Kidney (tissue), 14 donors: ENCODE measurements around the gene SDK1. TPM values are rescaled to one million over a fixed set of nuclear protein-coding genes. Genes with fewer than 3 reads are reported as not detected.

ENCODE experiments used
- DNase-seq, 5 donors: peaks; one replicate each; pipeline ENCODE4 v3.0.0-alpha.2; 2013 to 2020
- FAIRE-seq: peaks from 2 replicates; lab custom pipeline; 2012; peaks lifted over from hg19 to GRCh38; lab: Jason Lieb, UNC
- H3K27ac ChIP-seq, 2 donors: one replicate each; pipeline ENCODE4 v1.7.0; 2013; ENCODE audit warnings: low read depth in 2 of 2, low read length in 2 of 2, inconsistent platforms in 1 of 2
- H3K27me3 ChIP-seq: one replicate; pipeline ENCODE4 v1.7.1; 2013; ENCODE audit warnings: low read length, inconsistent platforms; ENCODE audit not compliant: control insufficient read depth, insufficient read depth
- H3K36me3 ChIP-seq, 3 donors: one replicate each; pipeline versions ENCODE4 v1.7.0 to v1.7.1; 2013; ENCODE audit warnings: low read length in 3 of 3, control low read depth in 1 of 3, inconsistent platforms in 1 of 3; ENCODE audit not compliant: insufficient read depth in 3 of 3, control insufficient read depth in 2 of 3
- H3K4me1 ChIP-seq, 3 donors: one replicate each; pipeline versions ENCODE4 v1.7.0 to v1.7.1; 2013; ENCODE audit warnings: low read length in 3 of 3, inconsistent platforms in 1 of 3, low read depth in 1 of 3; ENCODE audit not compliant: control insufficient read depth in 2 of 3, insufficient read depth in 2 of 3
- H3K4me3 ChIP-seq, 3 donors: one replicate each; pipeline versions ENCODE4 v1.7.0 to v1.8.1; 2013; ENCODE audit warnings: low read length in 3 of 3, control low read depth in 1 of 3, inconsistent platforms in 1 of 3
- H3K9ac ChIP-seq, 3 donors: one replicate each; pipeline versions ENCODE4 v1.7.0 to v1.7.1; 2013; ENCODE audit warnings: low read length in 3 of 3, control low read depth in 1 of 3, inconsistent platforms in 1 of 3
- H3K9me3 ChIP-seq, 3 donors: one replicate each; pipeline versions ENCODE4 v1.7.0 to v1.7.1; 2013; ENCODE audit warnings: low read length in 3 of 3, control low read depth in 1 of 3, inconsistent platforms in 1 of 3; ENCODE audit not compliant: control insufficient read depth in 2 of 3, insufficient read depth in 1 of 3
- CTCF ChIP-seq: IDR thresholded peaks from 3 replicates; pipeline ENCODE4 v1.5.1; 2012; ENCODE audit warnings: mild to moderate bottlenecking, moderate library complexity, borderline replicate concordance; ENCODE audit not compliant: insufficient read depth; ENCODE audit errors: extremely low read depth
- intact Hi-C: fragments of 100-400 bp; cut with DNase I; formaldehyde crosslinking; loops from one replicate; pipeline ENCODE4 v1.11.1; 2022
- polyA plus RNA-seq: library from polyadenylated mRNA; stranded (reverse); fragments of 350-450 nt; fragmentation: Illumina TruSeq; extraction: RNeasy Lipid Tissue Mini Kit (QIAGEN cat#74804); gene quantifications from one replicate; pipeline ENCODE4 v1.2.3, GENCODE V29; 2014; ENCODE audit warnings: low read depth, low replicate concordance; ENCODE audit not compliant: insufficient read depth
- total RNA-seq: library from RNA; stranded (reverse); fragmentation: NEBNext Ultra II Directional; extraction: Animal tissue kit (Norgen Biotek cat#: 25700); gene quantifications from one replicate; pipeline ENCODE4 v1.2.1, GENCODE V29; 2021
- donor health status: control.
- donor health status: control.
- donor health status: control.
- donor health status: control.
- donor health status: control.
- donor health status: DM: yes; HTN: yes; CAD: no.
- donor health status: Normal renal cell carcinoma (clear cell type).

SDK1 gene
- total and polyA plus RNA-seq, 2 donors from 2014 or later = 2.0 to 38.3 TPM

DNA sequence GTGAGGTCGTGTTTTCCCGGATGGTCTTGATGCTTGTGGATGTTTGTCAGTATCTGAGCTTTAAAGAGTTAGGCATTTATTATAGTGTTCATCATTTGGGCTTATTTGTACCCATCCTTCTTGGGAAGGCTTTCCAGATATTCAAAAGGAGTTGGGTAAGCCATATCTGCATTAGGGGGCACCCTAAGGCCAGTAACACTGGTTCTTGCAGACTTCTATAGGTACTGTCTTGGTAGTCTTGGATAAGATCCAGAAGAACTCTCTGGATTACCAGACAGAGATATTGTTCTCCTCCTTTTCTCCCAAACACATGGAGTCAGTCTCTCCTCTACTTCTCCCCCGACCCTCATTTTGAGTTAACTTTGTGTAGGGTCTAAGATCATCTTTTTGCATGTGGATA lies 92.8 kb downstream of the SDK1 start:
- H3K4me1 ChIP-seq = no peaks in the 10 kb centered on the region
- no peak overlapping the region for H3K27ac ChIP-seq
- TF ChIP-seq CTCF = no peak
- H3K36me3 ChIP-seq = no peaks in the 10 kb centered on the region
- DNase-seq (no peak), FAIRE-seq (no peak)
- H3K27me3 ChIP-seq = no peaks in the 10 kb centered on the region
- H3K9me3 ChIP-seq = peaks cover 0 to 9% (median 2%) of the 10 kb centered on the region in 3 donors
- intact Hi-C loops = no loop called here
- H3K4me3 ChIP-seq = no peak overlapping the region
- no peak overlapping the region for H3K9ac ChIP-seq

GRCh38 chr7:3397324-3397723 lies 96.3 kb downstream of the SDK1 start:
- no peaks in the 10 kb centered on the region for H3K4me1 ChIP-seq
- no peak for DNase-seq
- H3K27me3 ChIP-seq = no peaks in the 10 kb centered on the region
- no peaks in the 10 kb centered on the region for H3K36me3 ChIP-seq
- H3K27ac ChIP-seq = no peak overlapping the region
- H3K9me3 ChIP-seq = peaks cover 0 to 9% (median 2%) of the 10 kb centered on the region in 3 donors
- no peak for FAIRE-seq
- TF ChIP-seq CTCF = no peak
- no peak overlapping the region for H3K9ac ChIP-seq
- no peak overlapping the region for H3K4me3 ChIP-seq
- intact Hi-C loops = no loop called here

- no peak overlapping the region for H3K27ac ChIP-seq
- H3K9ac ChIP-seq = no peak overlapping the region
- no peak overlapping the region for H3K4me3 ChIP-seq
- no peaks in the 10 kb centered on the region for H3K4me1 ChIP-seq
- peak; percentile 9 for TF ChIP-seq CTCF
- no peaks in the 10 kb centered on the region for H3K27me3 ChIP-seq
- no peak for DNase-seq
- no peak for FAIRE-seq
- H3K36me3 ChIP-seq = no peaks in the 10 kb centered on the region
- peaks cover 0 to 9% (median 2%) of the 10 kb centered on the region in 3 donors for H3K9me3 ChIP-seq
- intact Hi-C loops = no loop called here
Observed at GRCh38 chr7:3399858-3400257, 98.8 kb downstream of the SDK1 start.

DNA sequence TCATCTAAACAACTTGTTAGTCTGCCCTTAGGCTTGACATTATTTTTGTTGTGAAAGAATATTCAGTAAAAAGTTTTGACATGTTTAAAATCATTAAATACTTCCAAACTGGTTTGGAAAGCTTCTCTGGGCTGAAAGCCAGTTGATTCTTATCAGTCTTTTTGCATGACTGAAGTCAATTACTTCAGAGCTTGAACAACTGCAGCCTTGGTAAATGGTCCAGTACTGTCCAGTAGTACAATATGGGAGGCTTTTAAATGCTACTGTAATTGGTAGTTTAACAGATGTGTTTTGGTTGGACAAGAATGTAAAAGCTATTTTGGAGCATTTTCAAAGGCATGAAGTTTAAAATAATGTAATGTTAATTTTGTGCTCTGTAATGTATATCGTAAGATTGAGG lies 103.4 kb downstream of the SDK1 start:
- FAIRE-seq (peak; percentile 21), DNase-seq (peak in 3 of 5 donors; percentile 23 to 85 (median 84))
- no peaks in the 10 kb centered on the region for H3K4me1 ChIP-seq
- TF ChIP-seq CTCF = no peak
- H3K36me3 ChIP-seq = no peaks in the 10 kb centered on the region
- H3K27me3 ChIP-seq = no peaks in the 10 kb centered on the region
- intact Hi-C loops = no loop called here
- H3K9me3 ChIP-seq = no peaks in the 10 kb centered on the region
- H3K4me3 ChIP-seq = no peak overlapping the region
- H3K9ac ChIP-seq = no peak overlapping the region
- no peak overlapping the region for H3K27ac ChIP-seq
